Hepatocyte (in vitro differentiated cells): ENCODE measurements around the gene RHOH.

Experiments
- CTCF ChIP-seq: fragments of 200-600 bp; sonication (generic); IDR thresholded peaks from 2 replicates; pipeline ENCODE4 v1.5.1; 2016; ENCODE audit warnings: antibody characterized with exemption, mild to moderate bottlenecking; ENCODE audit not compliant: poor library complexity
- EZH2 ChIP-seq: fragments of 200-600 bp; sonication (generic); IDR thresholded peaks from 2 replicates; pipeline ENCODE4 v1.6.1; 2016; ENCODE audit warnings: antibody characterized with exemption, mild to moderate bottlenecking, borderline replicate concordance

- TF ChIP-seq CTCF (no peak), EZH2 (no peak)
Measured at GRCh38 chr4:40281913-40282312, 85.1 kb downstream of the RHOH start.
